Activated CD8-positive, alpha-beta memory T cell treated with anti-CD3 and anti-CD28 coated beads, Interleukin-2, amount 50 U/mL, for 48 hours (primary cell): ENCODE data around the gene ARHGAP44.

Source experiments
- DNase-seq: peaks from one replicate; pipeline ENCODE4 v3.0.0-alpha.2; 2020

The ARHGAP44 gene

GRCh38 chr17:12995106-12995895, 206.0 kb downstream of the ARHGAP44 start:
- no peak for DNase-seq

GRCh38 chr17:12995896-12996295, 206.6 kb downstream of the ARHGAP44 start:
- DNase-seq: no peak

GRCh38 chr17:12996357-12996756, 207.1 kb downstream of the ARHGAP44 start:
- no peak for DNase-seq

- no peak for DNase-seq
Measured at GRCh38 chr17:12996941-12997340, 207.6 kb downstream of the ARHGAP44 start.

- DNase-seq: no peak
Measured at GRCh38 chr17:12998461-12998860, 209.2 kb downstream of the ARHGAP44 start.

- no peak for DNase-seq
Measured at GRCh38 chr17:12998874-12999273, 209.6 kb downstream of the ARHGAP44 start.

GRCh38 chr17:13000561-13000960, 211.3 kb downstream of the ARHGAP44 start:
- DNase-seq: no peak

- DNase-seq: no peak
Measured at GRCh38 chr17:13001991-13002615, 212.8 kb downstream of the ARHGAP44 start.

GRCh38 chr17:13002761-13003453, 213.6 kb downstream of the ARHGAP44 start:
- peak; percentile 76 for DNase-seq

GRCh38 chr17:13003454-13003851, 214.2 kb downstream of the ARHGAP44 start:
- no peak for DNase-seq

GRCh38 chr17:13003927-13004326, 214.6 kb downstream of the ARHGAP44 start:
- no peak for DNase-seq

GRCh38 chr17:13004336-13004735, 215.0 kb downstream of the ARHGAP44 start:
- no peak for DNase-seq

- DNase-seq: no peak
Measured at GRCh38 chr17:13005530-13005929, 216.2 kb downstream of the ARHGAP44 start.

- no peak for DNase-seq
Measured at GRCh38 chr17:13008461-13008860, 219.2 kb downstream of the ARHGAP44 start.

- DNase-seq: no peak
Measured at GRCh38 chr17:13010959-13011358, 221.7 kb downstream of the ARHGAP44 start.

- DNase-seq: no peak
Measured at GRCh38 chr17:13014801-13015200, 225.5 kb downstream of the ARHGAP44 start.

- DNase-seq: no peak
Measured at GRCh38 chr17:13016881-13017654, 227.8 kb downstream of the ARHGAP44 start.

- peak; percentile 96 for DNase-seq
Measured at GRCh38 chr17:13017655-13018459, 228.6 kb downstream of the ARHGAP44 start, which contains the start of gene ELAC2. TSS of gene ELAC2 (minus strand) at chr17:13018027. CDS start at chr17:13017947, 80 bp downstream.

- DNase-seq: no peak
Measured at GRCh38 chr17:13024016-13024415, 234.7 kb downstream of the ARHGAP44 start.

GRCh38 chr17:13024526-13025257, 235.4 kb downstream of the ARHGAP44 start:
- peak; percentile 87 for DNase-seq

- no peak for DNase-seq
Measured at GRCh38 chr17:13025258-13025627, 235.9 kb downstream of the ARHGAP44 start.
